Measurements from ENCODE around the gene ZNF423. TPM values are rescaled to one million over a fixed set of nuclear protein-coding genes. Genes with fewer than 3 reads are reported as not detected.

Gene ZNF423
- total RNA-seq, 1 experiment from 2014 or later, result 11.1 TPM

- TF ChIP-seq EZH2 (IDR thresholded peaks at IDR 0.05; ENCODE audit: borderline replicate concordance, low read depth, low read length, poor library complexity, severe bottlenecking), result no peak
Observed at GRCh38 chr16:49602201-49602975, 253.5 kb downstream of the ZNF423 start.

GRCh38 chr16:49601576-49601975 lies 254.3 kb downstream of the ZNF423 start:
- H3K27ac ChIP-seq (ENCODE audit: low read depth, low read length, poor library complexity, severe bottlenecking), result no peak overlapping the region
- no TSS peak for BruUV-seq (replicated peaks)
- H3K36me3 ChIP-seq (ENCODE audit: insufficient read depth, low read length, poor library complexity, severe bottlenecking), result no peaks in the 10 kb centered on the region
- POLR2A ChIA-PET (ENCODE audit: low non-redundant PET), result no interaction called here
- TF ChIP-seq EZH2 (IDR thresholded peaks at IDR 0.05; ENCODE audit: borderline replicate concordance, low read depth, low read length, poor library complexity, severe bottlenecking), result no peak
- TF ChIP-seq CTCF (conservative IDR thresholded peaks at IDR 0.05; ENCODE audit: low read depth, low read length), result no peak
- no peak for DNase-seq (ENCODE audit: low spot score)
- H3K4me3 ChIP-seq (ENCODE audit: low read depth, low read length, poor library complexity, severe bottlenecking), result no peak overlapping the region
- no peaks in the 10 kb centered on the region for H3K27me3 ChIP-seq (replicated peaks; ENCODE audit: insufficient read depth, low read depth, low read length, poor library complexity)
- intact Hi-C loops (cut with micrococcal nuclease; ENCODE audit: unreplicated experiment), result no loop called here
- H3K9me3 ChIP-seq (ENCODE audit: low read depth, low read length, poor library complexity, severe bottlenecking), result no peaks in the 10 kb centered on the region
- H3K4me1 ChIP-seq (ENCODE audit: insufficient read depth, low read length, poor library complexity, severe bottlenecking), result peaks cover 2% of the 10 kb centered on the region
- CTCF ChIA-PET, result no interaction called here

More at GRCh38 chr16:49602201-49602975, 253.5 kb downstream of the ZNF423 start:
- Histone ChIP-seq H3K27me3 (replicated peaks; ENCODE audit: insufficient read depth, low read depth, low read length, poor library complexity) (no peaks in the 10 kb centered on the region), H3K27ac (ENCODE audit: low read depth, low read length, poor library complexity, severe bottlenecking) (no peak overlapping the region), H3K4me1 (ENCODE audit: insufficient read depth, low read length, poor library complexity, severe bottlenecking) (peaks cover 1% of the 10 kb centered on the region), H3K4me3 (ENCODE audit: low read depth, low read length, poor library complexity, severe bottlenecking) (no peak overlapping the region), H3K9me3 (ENCODE audit: low read depth, low read length, poor library complexity, severe bottlenecking) (no peaks in the 10 kb centered on the region), H3K36me3 (ENCODE audit: insufficient read depth, low read length, poor library complexity, severe bottlenecking) (no peaks in the 10 kb centered on the region)
- DNase-seq (ENCODE audit: low spot score), result no peak
- ChIA-PET CTCF (no interaction called here), POLR2A (ENCODE audit: low non-redundant PET) (no interaction called here)
- intact Hi-C loops (cut with micrococcal nuclease; ENCODE audit: unreplicated experiment), result no loop called here
- no TSS peak for BruUV-seq (replicated peaks)

GRCh38 chr16:49600976-49601375 lies 254.9 kb downstream of the ZNF423 start:
- POLR2A ChIA-PET (ENCODE audit: low non-redundant PET), result no interaction called here
- Histone ChIP-seq H3K36me3 (ENCODE audit: insufficient read depth, low read length, poor library complexity, severe bottlenecking) (no peaks in the 10 kb centered on the region), H3K27me3 (replicated peaks; ENCODE audit: insufficient read depth, low read depth, low read length, poor library complexity) (no peaks in the 10 kb centered on the region), H3K27ac (ENCODE audit: low read depth, low read length, poor library complexity, severe bottlenecking) (no peak overlapping the region), H3K4me1 (ENCODE audit: insufficient read depth, low read length, poor library complexity, severe bottlenecking) (peaks cover 7% of the 10 kb centered on the region), H3K4me3 (ENCODE audit: low read depth, low read length, poor library complexity, severe bottlenecking) (no peak overlapping the region), H3K9me3 (ENCODE audit: low read depth, low read length, poor library complexity, severe bottlenecking) (no peaks in the 10 kb centered on the region)
- TF ChIP-seq CTCF (conservative IDR thresholded peaks at IDR 0.05; ENCODE audit: low read depth, low read length) (no peak), EZH2 (IDR thresholded peaks at IDR 0.05; ENCODE audit: borderline replicate concordance, low read depth, low read length, poor library complexity, severe bottlenecking) (no peak)
- intact Hi-C loops (cut with micrococcal nuclease; ENCODE audit: unreplicated experiment), result no loop called here
- CTCF ChIA-PET, result no interaction called here
- DNase-seq (ENCODE audit: low spot score), result no peak
- BruUV-seq (replicated peaks), result no TSS peak

GRCh38 chr16:49600536-49600935 lies 255.4 kb downstream of the ZNF423 start:
- Histone ChIP-seq H3K27me3 (replicated peaks; ENCODE audit: insufficient read depth, low read depth, low read length, poor library complexity) (no peaks in the 10 kb centered on the region), H3K27ac (ENCODE audit: low read depth, low read length, poor library complexity, severe bottlenecking) (no peak overlapping the region), H3K4me3 (ENCODE audit: low read depth, low read length, poor library complexity, severe bottlenecking) (no peak overlapping the region), H3K4me1 (ENCODE audit: insufficient read depth, low read length, poor library complexity, severe bottlenecking) (peaks cover 10% of the 10 kb centered on the region), H3K36me3 (ENCODE audit: insufficient read depth, low read length, poor library complexity, severe bottlenecking) (no peaks in the 10 kb centered on the region), H3K9me3 (ENCODE audit: low read depth, low read length, poor library complexity, severe bottlenecking) (no peaks in the 10 kb centered on the region)
- POLR2A ChIA-PET (ENCODE audit: low non-redundant PET), result no interaction called here
- CTCF ChIA-PET, result no interaction called here
- intact Hi-C loops (cut with micrococcal nuclease; ENCODE audit: unreplicated experiment), result no loop called here
- TF ChIP-seq EZH2 (IDR thresholded peaks at IDR 0.05; ENCODE audit: borderline replicate concordance, low read depth, low read length, poor library complexity, severe bottlenecking), result no peak
- TF ChIP-seq CTCF (conservative IDR thresholded peaks at IDR 0.05; ENCODE audit: low read depth, low read length), result no peak
- BruUV-seq (replicated peaks), result no TSS peak
- no peak for DNase-seq (ENCODE audit: low spot score)
